Astrocyte (in vitro differentiated cells and primary cell): ENCODE data around the gene IDH3A. TPM values are rescaled to one million over a fixed set of nuclear protein-coding genes. Genes with fewer than 3 reads are reported as not detected.

ENCODE experiments used
- DNase-seq: peaks from one replicate; pipeline ENCODE4 v3.0.0-alpha.2; 2010; ENCODE audit warnings: low read depth
- FAIRE-seq: peaks from 2 replicates; lab custom pipeline; 2011; peaks lifted over from hg19 to GRCh38; lab: Jason Lieb, UNC
- H2AFZ ChIP-seq: 2 replicates; pipeline ENCODE4 v1.6.0; 2012; ENCODE audit warnings: low read depth, low read length, inconsistent platforms
- H3K27ac ChIP-seq: 2 replicates; pipeline ENCODE4 v1.5.1; 2011; ENCODE audit warnings: low read depth, low read length, inconsistent platforms
- H3K27me3 ChIP-seq: 2 replicates; pipeline ENCODE4 v1.6.0; 2011; ENCODE audit warnings: low read length, inconsistent platforms; ENCODE audit not compliant: insufficient read depth
- H3K36me3 ChIP-seq: 2 replicates; pipeline ENCODE4 v1.5.1; 2011; ENCODE audit warnings: low read length, inconsistent platforms; ENCODE audit not compliant: insufficient read depth
- H3K4me1 ChIP-seq: 2 replicates; pipeline ENCODE4 v1.5.1; 2011; ENCODE audit warnings: low read length, inconsistent platforms; ENCODE audit not compliant: insufficient read depth
- H3K4me2 ChIP-seq: 2 replicates; pipeline ENCODE4 v1.6.0; 2012; ENCODE audit warnings: low read length, inconsistent platforms
- H3K4me3 ChIP-seq: 2 replicates; pipeline ENCODE4 v1.5.1; 2011; ENCODE audit warnings: low read depth, mild to moderate bottlenecking, low read length, inconsistent platforms; ENCODE audit not compliant: insufficient read depth
- H3K79me2 ChIP-seq: 2 replicates; pipeline ENCODE4 v1.6.0; 2012; ENCODE audit warnings: mild to moderate bottlenecking, low read length, inconsistent platforms; ENCODE audit not compliant: insufficient read depth
- H3K9ac ChIP-seq: 2 replicates; pipeline ENCODE4 v1.6.0; 2012; ENCODE audit warnings: mild to moderate bottlenecking, low read length, inconsistent platforms
- H3K9me3 ChIP-seq: 2 replicates; pipeline ENCODE4 v1.5.1; 2012; ENCODE audit warnings: low read depth, mild to moderate bottlenecking, low read length, inconsistent platforms; ENCODE audit not compliant: insufficient read depth
- H4K20me1 ChIP-seq: 2 replicates; pipeline ENCODE4 v1.6.0; 2012; ENCODE audit warnings: low read length, inconsistent platforms; ENCODE audit not compliant: insufficient read depth
- H3K27ac Mint-ChIP-seq: one replicate; pipeline ENCODE4 v1.8.0; 2021; ENCODE audit warnings: mild to moderate bottlenecking, mixed read lengths; ENCODE audit not compliant: unreplicated experiment
- H3K27me3 Mint-ChIP-seq: one replicate; pipeline ENCODE4 v1.8.0; 2021; ENCODE audit warnings: low read depth, mixed read lengths; ENCODE audit not compliant: unreplicated experiment
- H3K36me3 Mint-ChIP-seq: one replicate; pipeline ENCODE4 v1.8.0; 2021; ENCODE audit warnings: low read depth, mixed read lengths; ENCODE audit not compliant: unreplicated experiment
- H3K4me1 Mint-ChIP-seq: one replicate; pipeline ENCODE4 v1.8.0; 2021; ENCODE audit warnings: low read depth, mixed read lengths; ENCODE audit not compliant: unreplicated experiment
- H3K4me3 Mint-ChIP-seq: one replicate; pipeline ENCODE4 v1.8.0; 2021; ENCODE audit warnings: mild to moderate bottlenecking, moderate library complexity, mixed read lengths; ENCODE audit not compliant: unreplicated experiment
- H3K9me3 Mint-ChIP-seq: one replicate; pipeline ENCODE4 v1.8.0; 2021; ENCODE audit warnings: mild to moderate bottlenecking, mixed read lengths; ENCODE audit not compliant: unreplicated experiment
- CTCF ChIP-seq: IDR thresholded peaks from 2 replicates; pipeline ENCODE4 v1.5.1; 2011; ENCODE audit warnings: low read depth, mild to moderate bottlenecking, inconsistent platforms, low read length, moderate library complexity; ENCODE audit not compliant: insufficient read depth
- EZH2 ChIP-seq: IDR thresholded peaks from 2 replicates; pipeline ENCODE4 v1.6.1; 2012; ENCODE audit warnings: mild to moderate bottlenecking, low read length, inconsistent platforms; ENCODE audit not compliant: insufficient read depth
- total RNA-seq: library from RNA; stranded (reverse); gene quantifications from 2 replicates; pipeline ENCODE4 v1.2.1, GENCODE V29; 2021

IDH3A gene
- total RNA-seq, 1 donor from 2014 or later = 36.3 TPM

DNA sequence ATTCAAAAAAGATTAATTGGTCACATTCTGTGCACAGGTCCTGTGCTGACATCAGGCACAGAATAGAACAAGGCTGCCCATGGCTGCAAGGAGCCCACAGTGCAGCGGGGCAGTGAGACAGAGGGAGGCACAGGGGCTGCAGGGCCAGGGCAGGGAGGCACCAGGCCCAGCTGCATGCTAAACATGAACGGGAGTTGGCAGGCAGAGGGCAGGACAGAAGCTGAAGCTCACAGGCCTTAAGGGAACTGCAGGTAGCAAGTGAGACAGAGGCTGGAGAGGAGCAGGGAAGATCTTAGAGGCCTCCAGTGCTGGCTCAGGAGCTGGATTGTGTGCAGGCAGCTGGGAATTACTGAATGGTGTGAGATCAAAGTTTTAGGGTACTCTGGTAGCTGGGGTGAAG lies 26.2 kb downstream of the IDH3A start:
- Mint-ChIP-seq H3K27ac (no peak overlapping the region), H3K36me3 (peaks cover 15% of the 10 kb centered on the region), H3K4me3 (no peak overlapping the region), H3K27me3 (peaks cover 7% of the 10 kb centered on the region), H3K9me3 (no peaks in the 10 kb centered on the region), H3K4me1 (no peaks in the 10 kb centered on the region)
- Histone ChIP-seq H3K9ac (no peak overlapping the region), H3K36me3 (peaks cover 10% of the 10 kb centered on the region), H3K9me3 (no peaks in the 10 kb centered on the region), H4K20me1 (no peaks in the 10 kb centered on the region), H3K27me3 (no peaks in the 10 kb centered on the region), H3K4me1 (no peaks in the 10 kb centered on the region), H2AFZ (no peak overlapping the region), H3K4me2 (no peak overlapping the region), H3K79me2 (no peaks in the 10 kb centered on the region), H3K27ac (no peak overlapping the region), H3K4me3 (no peak overlapping the region)
- TF ChIP-seq EZH2 = no peak
- TF ChIP-seq CTCF = no peak
- no peak for DNase-seq
- FAIRE-seq = no peak

- Histone ChIP-seq H3K4me1 (no peaks in the 10 kb centered on the region), H3K27ac (no peak overlapping the region), H3K27me3 (no peaks in the 10 kb centered on the region), H3K79me2 (no peaks in the 10 kb centered on the region), H3K4me3 (no peak overlapping the region), H3K9ac (no peak overlapping the region), H3K4me2 (no peak overlapping the region), H4K20me1 (no peaks in the 10 kb centered on the region), H2AFZ (no peak overlapping the region), H3K36me3 (no peaks in the 10 kb centered on the region), H3K9me3 (no peaks in the 10 kb centered on the region)
- Mint-ChIP-seq H3K27ac (no peak overlapping the region), H3K9me3 (no peaks in the 10 kb centered on the region), H3K36me3 (peaks cover 4% of the 10 kb centered on the region), H3K27me3 (peaks cover 7% of the 10 kb centered on the region), H3K4me1 (no peaks in the 10 kb centered on the region), H3K4me3 (no peak overlapping the region)
- no peak for FAIRE-seq
- TF ChIP-seq EZH2 (no peak), CTCF (peak; percentile 43)
- DNase-seq = no peak
Measured at GRCh38 chr15:78177447-78177873, 28.3 kb downstream of the IDH3A start.

GRCh38 chr15:78178064-78178463 lies 28.9 kb downstream of the IDH3A start:
- Histone ChIP-seq H3K27ac (no peak overlapping the region), H3K4me1 (no peaks in the 10 kb centered on the region), H2AFZ (no peak overlapping the region), H3K9me3 (no peaks in the 10 kb centered on the region), H3K36me3 (no peaks in the 10 kb centered on the region), H3K4me3 (no peak overlapping the region), H3K27me3 (no peaks in the 10 kb centered on the region), H3K79me2 (no peaks in the 10 kb centered on the region), H3K4me2 (no peak overlapping the region), H4K20me1 (no peaks in the 10 kb centered on the region), H3K9ac (no peak overlapping the region)
- Mint-ChIP-seq H3K9me3 (no peaks in the 10 kb centered on the region), H3K36me3 (no peaks in the 10 kb centered on the region), H3K4me1 (no peaks in the 10 kb centered on the region), H3K27ac (no peak overlapping the region), H3K4me3 (no peak overlapping the region), H3K27me3 (peaks cover 7% of the 10 kb centered on the region)
- FAIRE-seq = no peak
- TF ChIP-seq EZH2 = no peak
- TF ChIP-seq CTCF = no peak
- DNase-seq = no peak
